HCT116 (cell line): ENCODE measurements around the gene SNX10.

Experiments
- CTCF ChIP-seq, 3 experiments: fragments of 200-600 bp in 1 of 3; sonication (generic) in 1 of 3; IDR thresholded peaks in 2 of 3; conservative IDR thresholded peaks in 1 of 3; 2 replicates each; pipeline ENCODE4 v1.5.1; 2012 to 2017; ENCODE audit warnings: low read depth in 2 of 3, low read length in 2 of 3, antibody characterized with exemption in 1 of 3, borderline replicate concordance in 1 of 3, control low read depth in 1 of 3, mild to moderate bottlenecking in 1 of 3, mixed read lengths in 1 of 3, mixed run types in 1 of 3, moderate library complexity in 1 of 3; ENCODE audit not compliant: insufficient read depth in 1 of 3
- EZH2phosphoT487 ChIP-seq: fragments of 200-600 bp; IDR thresholded peaks from 2 replicates; pipeline ENCODE4 v1.6.1; 2018; ENCODE audit warnings: antibody characterized with exemption, borderline replicate concordance
- FOSL1 ChIP-seq: IDR thresholded peaks from 2 replicates; pipeline ENCODE4 v1.6.1; 2012; ENCODE audit warnings: low read depth
- POLR2AphosphoS5 ChIP-seq: IDR thresholded peaks from 2 replicates; pipeline ENCODE4 v1.6.1; 2011; ENCODE audit warnings: mild to moderate bottlenecking, low read depth, low read length, moderate library complexity
- REST ChIP-seq: IDR thresholded peaks from 2 replicates; pipeline ENCODE4 v1.6.1; 2012; ENCODE audit warnings: low read depth
- TCF7L2 ChIP-seq: IDR thresholded peaks from 2 replicates; pipeline ENCODE4 v1.7.0; 2011; ENCODE audit warnings: borderline replicate concordance, inconsistent platforms; ENCODE audit not compliant: insufficient read depth, insufficient read length; ENCODE audit errors: extremely low read depth
- TF ChIP-seq, protein P1 (sequence below): IDR thresholded peaks from 2 replicates; pipeline ENCODE4 v1.6.1; 2012

GRCh38 chr7:26368542-26368941 lies 76.9 kb downstream of the SNX10 start:
- TF ChIP-seq POLR2AphosphoS5, result no peak
- TF ChIP-seq CTCF (IDR thresholded peaks at IDR 0.05 in 2 of 3, conservative IDR thresholded peaks at IDR 0.05 in 1 of 3; ENCODE audit: borderline replicate concordance in 1 of 3, insufficient read depth in 1 of 3, low read depth in 2 of 3, low read length in 2 of 3), result peak in 2 of 3 experiments; percentile 28 to 51; a peak in 4 of 6 replicates
- no peak for TF ChIP-seq EZH2phosphoT487
- TF ChIP-seq TCF7L2, result no peak
- no peak for TF ChIP-seq FOSL1
- TF ChIP-seq, protein P1, sequence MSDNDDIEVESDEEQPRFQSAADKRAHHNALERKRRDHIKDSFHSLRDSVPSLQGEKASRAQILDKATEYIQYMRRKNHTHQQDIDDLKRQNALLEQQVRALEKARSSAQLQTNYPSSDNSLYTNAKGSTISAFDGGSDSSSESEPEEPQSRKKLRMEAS, result no peak
- TF ChIP-seq REST, result no peak
